ENCODE results near the gene SND1. TPM values are rescaled to one million over a fixed set of nuclear protein-coding genes. Genes with fewer than 3 reads are reported as not detected.

Gene SND1
- total RNA-seq, 1 donor from 2014 or later, result 165 TPM

DNA sequence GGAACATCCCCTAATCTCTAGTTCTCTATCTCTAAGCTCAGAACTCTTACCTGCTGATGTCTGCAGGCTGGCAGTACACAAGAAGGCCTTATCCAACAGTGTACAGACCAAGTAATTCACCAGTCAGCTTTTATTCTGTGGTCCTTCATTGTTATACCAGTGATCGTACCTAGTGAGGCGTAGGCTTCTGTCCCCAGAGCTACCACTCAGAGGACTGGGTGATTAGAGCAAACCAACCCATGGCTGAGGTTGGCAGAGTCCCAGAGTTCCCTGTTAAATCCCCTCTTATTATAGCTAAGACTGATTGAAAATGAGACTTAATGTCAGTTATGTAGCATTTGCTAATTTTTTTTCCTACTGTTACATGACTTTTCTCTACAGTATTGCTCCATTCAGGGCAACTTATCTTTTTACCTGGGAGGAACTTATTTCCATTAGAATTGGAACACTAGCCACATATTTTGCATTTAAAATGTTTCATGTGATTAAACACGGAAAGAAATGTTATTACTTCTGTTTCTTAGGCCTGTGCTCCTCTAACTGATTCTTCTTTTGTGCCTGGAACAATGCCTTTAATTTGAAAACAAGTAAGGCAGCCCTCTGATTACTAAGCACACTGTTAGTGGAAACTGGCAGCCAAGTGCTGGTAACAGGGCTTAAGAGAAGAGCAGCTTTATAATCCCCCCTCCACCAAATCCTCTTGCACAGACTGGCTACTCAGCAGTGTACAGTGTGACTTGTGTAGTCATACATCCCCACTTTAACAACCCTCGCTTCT lies 252.1 kb downstream of the SND1 start:
- Mint-ChIP-seq H3K9me3 (ENCODE audit: unreplicated experiment) (no peaks in the 10 kb centered on the region), H3K27ac (ENCODE audit: unreplicated experiment) (no peak overlapping the region)

DNA sequence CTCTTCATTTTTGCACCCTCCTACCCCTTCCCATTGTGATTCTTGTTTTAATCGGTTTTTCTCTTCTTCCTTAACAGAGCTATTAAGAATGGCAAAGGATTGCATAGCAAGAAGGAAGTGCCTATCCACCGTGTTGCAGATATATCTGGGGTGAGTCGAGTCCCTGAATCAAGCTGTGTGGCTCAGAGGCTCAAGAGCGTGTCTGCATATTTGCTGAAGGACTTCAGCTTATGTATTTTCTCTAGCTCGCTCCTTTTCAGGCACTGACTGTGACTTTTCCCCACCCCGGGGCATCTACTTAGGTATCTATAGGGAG lies 252.6 kb downstream of the SND1 start:
- no peak for DNase-seq
- H3K4me1 Mint-ChIP-seq (ENCODE audit: low read depth, unreplicated experiment), result peaks cover 25% of the 10 kb centered on the region

More for the DNA sequence above, 252.1 kb downstream of the SND1 start:
- H3K4me3 Mint-ChIP-seq (ENCODE audit: unreplicated experiment), result no peak overlapping the region
- H3K4me1 Mint-ChIP-seq (ENCODE audit: low read depth, unreplicated experiment), result peaks cover 25% of the 10 kb centered on the region
- TF ChIP-seq, protein P1, sequence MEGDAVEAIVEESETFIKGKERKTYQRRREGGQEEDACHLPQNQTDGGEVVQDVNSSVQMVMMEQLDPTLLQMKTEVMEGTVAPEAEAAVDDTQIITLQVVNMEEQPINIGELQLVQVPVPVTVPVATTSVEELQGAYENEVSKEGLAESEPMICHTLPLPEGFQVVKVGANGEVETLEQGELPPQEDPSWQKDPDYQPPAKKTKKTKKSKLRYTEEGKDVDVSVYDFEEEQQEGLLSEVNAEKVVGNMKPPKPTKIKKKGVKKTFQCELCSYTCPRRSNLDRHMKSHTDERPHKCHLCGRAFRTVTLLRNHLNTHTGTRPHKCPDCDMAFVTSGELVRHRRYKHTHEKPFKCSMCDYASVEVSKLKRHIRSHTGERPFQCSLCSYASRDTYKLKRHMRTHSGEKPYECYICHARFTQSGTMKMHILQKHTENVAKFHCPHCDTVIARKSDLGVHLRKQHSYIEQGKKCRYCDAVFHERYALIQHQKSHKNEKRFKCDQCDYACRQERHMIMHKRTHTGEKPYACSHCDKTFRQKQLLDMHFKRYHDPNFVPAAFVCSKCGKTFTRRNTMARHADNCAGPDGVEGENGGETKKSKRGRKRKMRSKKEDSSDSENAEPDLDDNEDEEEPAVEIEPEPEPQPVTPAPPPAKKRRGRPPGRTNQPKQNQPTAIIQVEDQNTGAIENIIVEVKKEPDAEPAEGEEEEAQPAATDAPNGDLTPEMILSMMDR (IDR thresholded peaks at IDR 0.05; ENCODE audit: partially characterized antibody, unreplicated experiment), result no peak
- H3K27me3 Mint-ChIP-seq (ENCODE audit: unreplicated experiment), result no peaks in the 10 kb centered on the region
- no peak for DNase-seq
- no peaks in the 10 kb centered on the region for H3K36me3 Mint-ChIP-seq (ENCODE audit: unreplicated experiment)

DNA sequence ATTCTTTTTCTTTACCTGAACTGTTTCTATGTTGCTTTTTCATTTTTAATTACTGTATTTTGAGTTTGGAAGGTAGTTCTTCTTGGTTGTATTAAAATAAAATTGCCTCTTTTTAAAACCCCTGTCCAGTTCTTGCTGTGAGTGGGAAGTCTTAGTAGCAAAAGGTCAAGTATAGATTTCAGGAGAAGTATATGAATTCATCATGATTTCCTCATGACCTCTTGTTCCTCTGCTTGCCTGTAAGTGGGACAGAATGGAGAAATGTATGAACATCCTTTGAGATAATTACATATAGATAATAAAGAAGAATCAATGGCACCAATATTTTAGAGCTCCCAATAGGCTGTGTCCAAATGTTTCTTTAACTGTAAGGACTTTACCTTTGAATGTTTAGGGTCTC lies 253.0 kb downstream of the SND1 start:
- H3K27ac Mint-ChIP-seq (ENCODE audit: unreplicated experiment), result no peak overlapping the region
- no peaks in the 10 kb centered on the region for H3K36me3 Mint-ChIP-seq (ENCODE audit: unreplicated experiment)
- no peaks in the 10 kb centered on the region for H3K9me3 Mint-ChIP-seq (ENCODE audit: unreplicated experiment)
- H3K4me1 Mint-ChIP-seq (ENCODE audit: low read depth, unreplicated experiment), result peaks cover 25% of the 10 kb centered on the region
- TF ChIP-seq, protein P1 (IDR thresholded peaks at IDR 0.05; ENCODE audit: partially characterized antibody, unreplicated experiment), result no peak
- H3K4me3 Mint-ChIP-seq (ENCODE audit: unreplicated experiment), result no peak overlapping the region
- DNase-seq, result no peak
- H3K27me3 Mint-ChIP-seq (ENCODE audit: unreplicated experiment), result no peaks in the 10 kb centered on the region

More for the DNA sequence above, 252.6 kb downstream of the SND1 start:
- no peaks in the 10 kb centered on the region for H3K9me3 Mint-ChIP-seq (ENCODE audit: unreplicated experiment)
- H3K27me3 Mint-ChIP-seq (ENCODE audit: unreplicated experiment), result no peaks in the 10 kb centered on the region
- no peak overlapping the region for H3K4me3 Mint-ChIP-seq (ENCODE audit: unreplicated experiment)
- no peak overlapping the region for H3K27ac Mint-ChIP-seq (ENCODE audit: unreplicated experiment)
- no peaks in the 10 kb centered on the region for H3K36me3 Mint-ChIP-seq (ENCODE audit: unreplicated experiment)
- TF ChIP-seq, protein P1 (IDR thresholded peaks at IDR 0.05; ENCODE audit: partially characterized antibody, unreplicated experiment), result no peak

DNA sequence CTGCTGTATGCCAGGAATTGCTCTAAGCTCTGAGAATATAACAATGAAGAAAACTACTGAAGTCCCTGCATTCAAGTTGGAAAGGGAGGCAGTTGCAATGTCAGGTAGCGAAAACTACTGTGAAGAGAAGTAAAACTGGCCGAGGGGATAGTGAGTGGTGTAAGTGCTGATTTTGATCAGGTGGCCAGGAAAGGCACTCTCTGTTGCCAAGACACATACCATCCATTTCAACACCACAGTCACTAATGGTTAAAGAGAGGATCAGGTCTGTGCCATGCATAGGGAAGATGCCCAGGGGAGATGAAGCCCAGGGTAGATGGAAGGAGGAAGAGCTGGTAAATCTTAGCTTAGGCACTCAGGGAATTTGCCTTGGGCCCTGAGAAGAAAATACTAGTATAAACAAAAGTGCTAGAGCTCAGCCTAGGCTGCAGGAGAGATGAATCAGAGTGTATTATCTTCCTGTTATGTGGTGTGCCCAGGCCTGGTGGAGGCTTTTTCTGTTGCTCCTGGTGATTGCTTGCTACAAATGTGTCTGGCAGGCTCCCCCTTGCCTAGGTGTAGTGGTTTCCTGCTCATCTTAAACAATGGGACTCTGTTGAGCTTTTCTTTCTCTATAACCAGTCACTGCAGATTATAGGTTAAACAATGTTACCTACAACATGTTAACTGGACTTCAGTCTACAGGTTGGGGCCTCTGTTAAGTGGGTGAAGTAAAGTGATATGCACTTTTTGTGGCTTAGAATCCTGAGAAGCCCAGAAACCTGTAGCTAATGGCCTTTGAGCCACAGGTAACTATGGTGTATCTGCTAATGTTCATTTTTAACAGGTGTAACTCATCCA lies 253.7 kb downstream of the SND1 start:
- H3K9me3 Mint-ChIP-seq (ENCODE audit: unreplicated experiment), result no peaks in the 10 kb centered on the region
- no peak overlapping the region for H3K4me3 Mint-ChIP-seq (ENCODE audit: unreplicated experiment)
- DNase-seq, result no peak
- TF ChIP-seq, protein P1 (IDR thresholded peaks at IDR 0.05; ENCODE audit: partially characterized antibody, unreplicated experiment), result no peak
- peaks cover 25% of the 10 kb centered on the region for H3K4me1 Mint-ChIP-seq (ENCODE audit: low read depth, unreplicated experiment)
- H3K27ac Mint-ChIP-seq (ENCODE audit: unreplicated experiment), result no peak overlapping the region
- H3K27me3 Mint-ChIP-seq (ENCODE audit: unreplicated experiment), result no peaks in the 10 kb centered on the region
- H3K36me3 Mint-ChIP-seq (ENCODE audit: unreplicated experiment), result no peaks in the 10 kb centered on the region
